Measurements from ENCODE around the gene MYPN.

GRCh38 chr10:68139448-68140272 lies 30.4 kb downstream of the MYPN start:
- TF ChIP-seq, protein P1, sequence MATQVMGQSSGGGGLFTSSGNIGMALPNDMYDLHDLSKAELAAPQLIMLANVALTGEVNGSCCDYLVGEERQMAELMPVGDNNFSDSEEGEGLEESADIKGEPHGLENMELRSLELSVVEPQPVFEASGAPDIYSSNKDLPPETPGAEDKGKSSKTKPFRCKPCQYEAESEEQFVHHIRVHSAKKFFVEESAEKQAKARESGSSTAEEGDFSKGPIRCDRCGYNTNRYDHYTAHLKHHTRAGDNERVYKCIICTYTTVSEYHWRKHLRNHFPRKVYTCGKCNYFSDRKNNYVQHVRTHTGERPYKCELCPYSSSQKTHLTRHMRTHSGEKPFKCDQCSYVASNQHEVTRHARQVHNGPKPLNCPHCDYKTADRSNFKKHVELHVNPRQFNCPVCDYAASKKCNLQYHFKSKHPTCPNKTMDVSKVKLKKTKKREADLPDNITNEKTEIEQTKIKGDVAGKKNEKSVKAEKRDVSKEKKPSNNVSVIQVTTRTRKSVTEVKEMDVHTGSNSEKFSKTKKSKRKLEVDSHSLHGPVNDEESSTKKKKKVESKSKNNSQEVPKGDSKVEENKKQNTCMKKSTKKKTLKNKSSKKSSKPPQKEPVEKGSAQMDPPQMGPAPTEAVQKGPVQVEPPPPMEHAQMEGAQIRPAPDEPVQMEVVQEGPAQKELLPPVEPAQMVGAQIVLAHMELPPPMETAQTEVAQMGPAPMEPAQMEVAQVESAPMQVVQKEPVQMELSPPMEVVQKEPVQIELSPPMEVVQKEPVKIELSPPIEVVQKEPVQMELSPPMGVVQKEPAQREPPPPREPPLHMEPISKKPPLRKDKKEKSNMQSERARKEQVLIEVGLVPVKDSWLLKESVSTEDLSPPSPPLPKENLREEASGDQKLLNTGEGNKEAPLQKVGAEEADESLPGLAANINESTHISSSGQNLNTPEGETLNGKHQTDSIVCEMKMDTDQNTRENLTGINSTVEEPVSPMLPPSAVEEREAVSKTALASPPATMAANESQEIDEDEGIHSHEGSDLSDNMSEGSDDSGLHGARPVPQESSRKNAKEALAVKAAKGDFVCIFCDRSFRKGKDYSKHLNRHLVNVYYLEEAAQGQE (IDR thresholded peaks at IDR 0.05): no peak
- TF ChIP-seq EP300 (IDR thresholded peaks at IDR 0.05) (no peak), POLR2A (IDR thresholded peaks at IDR 0.05; ENCODE audit: low read length) (no peak), CTCF (IDR thresholded peaks at IDR 0.05) (no peak), CBX2 (IDR thresholded peaks at IDR 0.05; ENCODE audit: borderline replicate concordance, low read depth) (no peak), RNF2 (IDR thresholded peaks at IDR 0.05; ENCODE audit: borderline replicate concordance, low read depth) (no peak), GATA3 (IDR thresholded peaks at IDR 0.05; ENCODE audit: borderline replicate concordance) (no peak), JUN (IDR thresholded peaks at IDR 0.05) (no peak)
